CD4-positive, alpha-beta T cell treated with Interleukin-10 for 1 hour (primary cell): ENCODE results near the gene JAGN1.
"Not testable (repeated sequence)": the region's sequence is repeated elsewhere in the genome, so short reads cannot be mapped to it uniquely, and the experiment has no call there.

Experiments
- DNase-seq: peaks from one replicate; pipeline ENCODE4 v3.0.0-alpha.2; 2020

Gene JAGN1

GRCh38 chr3:9898467-9899241 lies 8.2 kb downstream of the JAGN1 start:
- DNase-seq: no peak

- no peak for DNase-seq
Measured at GRCh38 chr3:9899289-9899791, 8.9 kb downstream of the JAGN1 start.

GRCh38 chr3:9900965-9901415 lies 10.6 kb downstream of the JAGN1 start:
- DNase-seq: not testable (repeated sequence)

GRCh38 chr3:9901967-9902366 lies 11.6 kb downstream of the JAGN1 start:
- peak; percentile 44 for DNase-seq

GRCh38 chr3:9902372-9903237 lies 12.2 kb downstream of the JAGN1 start, which contains the start of gene IL17RE:
Gene IL17RE, plus strand, starts transcription at chr3:9902848. Its CDS starts 85 bp downstream, at chr3:9902933.
- peak; percentile 17 for DNase-seq

GRCh38 chr3:9903238-9903624 lies 12.8 kb downstream of the JAGN1 start:
- no peak for DNase-seq

GRCh38 chr3:9903904-9904303 lies 13.5 kb downstream of the JAGN1 start:
- DNase-seq: no peak

- no peak for DNase-seq
Measured at GRCh38 chr3:9906480-9906879, 16.1 kb downstream of the JAGN1 start.

GRCh38 chr3:9908286-9908685 lies 17.9 kb downstream of the JAGN1 start:
- DNase-seq: no peak

GRCh38 chr3:9909221-9910013 lies 19.0 kb downstream of the JAGN1 start:
- DNase-seq: peak; percentile 23

- no peak for DNase-seq
Measured at GRCh38 chr3:9911863-9912262, 21.5 kb downstream of the JAGN1 start.

GRCh38 chr3:9912294-9912935 lies 22.0 kb downstream of the JAGN1 start:
- peak; percentile 37 for DNase-seq

GRCh38 chr3:9913601-9914000 lies 23.2 kb downstream of the JAGN1 start:
- DNase-seq: no peak

GRCh38 chr3:9914011-9914410 lies 23.6 kb downstream of the JAGN1 start:
- no peak for DNase-seq

GRCh38 chr3:9914559-9915253 lies 24.3 kb downstream of the JAGN1 start:
- DNase-seq: no peak

- peak; percentile 26 for DNase-seq
Measured at GRCh38 chr3:9915254-9916141, 25.1 kb downstream of the JAGN1 start.

- DNase-seq: no peak
Measured at GRCh38 chr3:9916346-9916733, 25.9 kb downstream of the JAGN1 start.

GRCh38 chr3:9916734-9917680 lies 26.6 kb downstream of the JAGN1 start, which contains the start of gene IL17RC:
Gene IL17RC, plus strand, starts transcription at chr3:9917098. Its CDS starts 218 bp downstream, at chr3:9917316.
- DNase-seq: no peak

GRCh38 chr3:9917820-9918219 lies 27.4 kb downstream of the JAGN1 start:
- DNase-seq: no peak
